Natural killer cell (primary cell): Measurements from ENCODE around the gene MTF2. TPM values are rescaled to one million over a fixed set of nuclear protein-coding genes. Genes with fewer than 3 reads are reported as not detected.

ENCODE experiments used
- ATAC-seq, 3 donors: fragments of 150-1000 bp in 2 of 3; fragments of 200-7000 bp in 1 of 3; cut with Tn5 transposase; 1 replicate in 1 of 3; 2 replicates in 2 of 3; pipeline ENCODE4 v1.10.0; 2021; ENCODE audit warnings: mild to moderate bottlenecking in 2 of 3, moderate library complexity in 2 of 3
- DNase-seq, 2 donors: peaks; one replicate each; pipeline versions ENCODE4 v3.0.0 to v3.0.0-alpha.2; 2013 to 2021; ENCODE audit warnings: mixed read lengths in 1 of 2
- H3K27ac ChIP-seq: one replicate; pipeline ENCODE4 v1.5.1; 2013; ENCODE audit warnings: mild to moderate bottlenecking, low read length
- H3K27me3 ChIP-seq: one replicate; pipeline ENCODE4 v1.6.1; 2013; ENCODE audit warnings: low read length; ENCODE audit not compliant: control insufficient read depth, insufficient read depth
- H3K36me3 ChIP-seq: one replicate; pipeline ENCODE4 v1.6.1; 2013; ENCODE audit warnings: low read length; ENCODE audit not compliant: control insufficient read depth, insufficient read depth
- H3K4me1 ChIP-seq: one replicate; pipeline ENCODE4 v1.6.1; 2013; ENCODE audit warnings: low read length; ENCODE audit not compliant: control insufficient read depth, insufficient read depth
- H3K4me3 ChIP-seq: one replicate; pipeline ENCODE4 v1.5.1; 2013; ENCODE audit warnings: low read length
- H3K9me3 ChIP-seq: one replicate; pipeline ENCODE4 v1.6.1; 2013; ENCODE audit warnings: low read length; ENCODE audit not compliant: control insufficient read depth, insufficient read depth
- H3K27ac Mint-ChIP-seq, 2 donors: one replicate each; pipeline ENCODE4 v1.8.0; 2022; ENCODE audit warnings: mild to moderate bottlenecking in 2 of 2, mixed read lengths in 2 of 2, moderate library complexity in 1 of 2
- H3K27me3 Mint-ChIP-seq, 2 donors: one replicate each; pipeline ENCODE4 v1.8.0; 2022; ENCODE audit warnings: low read depth in 2 of 2, mixed read lengths in 2 of 2
- H3K36me3 Mint-ChIP-seq: one replicate; pipeline ENCODE4 v1.8.0; 2022; ENCODE audit warnings: mixed read lengths
- H3K4me1 Mint-ChIP-seq, 2 donors: one replicate each; pipeline ENCODE4 v1.8.0; 2022; ENCODE audit warnings: mixed read lengths in 2 of 2
- H3K4me3 Mint-ChIP-seq: one replicate; pipeline ENCODE4 v1.8.0; 2022; ENCODE audit warnings: mild to moderate bottlenecking, moderate library complexity, mixed read lengths
- H3K9me3 Mint-ChIP-seq, 2 donors: one replicate each; pipeline ENCODE4 v1.8.0; 2022; ENCODE audit warnings: mixed read lengths in 2 of 2
- CTCF ChIP-seq: fragments of 200-600 bp; IDR thresholded peaks from one replicate; pipeline ENCODE4 v1.8.0; 2022; ENCODE audit warnings: antibody characterized with exemption
- WGBS: methylation state at CpG from one replicate; pipeline ENCODE4 v1.1.7; 2013; ENCODE audit warnings: missing lambda C conversion rate; ENCODE audit not compliant: insufficient coverage; 5-methylcytosine and 5-hydroxymethylcytosine counted together
- intact Hi-C: fragments of 100-400 bp; cut with micrococcal nuclease; formaldehyde crosslinking; loops from one replicate; pipeline ENCODE4 v1.14.2; 2022
- total RNA-seq, 4 donors: library from RNA; stranded (reverse); fragments of 120-200 nt in 1 of 4; gene quantifications; one replicate each; pipeline versions ENCODE4 v1.2.3 to v1.2.4, GENCODE V29; 2013 to 2022

MTF2 gene
- total RNA-seq, 3 donors from 2014 or later (not counting 1 experiment from before 2014, with no cell fraction given) = 46.1 to 65.7 (median 47.8) TPM

DNA sequence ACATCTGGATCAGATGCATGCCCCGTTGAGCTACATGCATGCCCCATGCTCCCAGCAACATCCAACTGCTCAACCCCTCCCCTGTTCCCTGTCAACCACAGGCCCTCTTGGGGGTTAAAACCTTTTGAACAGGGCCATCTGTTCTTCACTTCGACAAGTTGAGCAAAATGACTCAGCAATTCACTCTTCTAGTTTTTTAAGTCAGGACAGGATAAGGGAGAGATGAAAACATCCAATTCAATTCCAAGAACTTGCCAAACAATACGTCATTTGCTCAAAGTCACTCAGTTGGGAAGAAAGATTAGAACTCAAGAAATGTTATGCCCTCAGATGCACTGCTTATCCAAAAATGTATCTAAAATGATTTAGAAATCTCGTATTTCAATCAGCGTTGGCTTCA lies 46.1 kb upstream of the MTF2 start:
- H3K9me3 ChIP-seq = no peaks in the 10 kb centered on the region
- H3K27me3 ChIP-seq = no peaks in the 10 kb centered on the region
- Mint-ChIP-seq H3K27me3 (peaks cover 4 to 5% of the 10 kb centered on the region in 2 donors), H3K4me3 (no peak overlapping the region), H3K4me1 (peaks cover 5 to 6% of the 10 kb centered on the region in 2 donors), H3K9me3 (no peaks in the 10 kb centered on the region), H3K36me3 (no peaks in the 10 kb centered on the region), H3K27ac (no peak overlapping the region)
- ATAC-seq = no peak
- H3K4me3 ChIP-seq = no peak overlapping the region
- no peaks in the 10 kb centered on the region for H3K36me3 ChIP-seq
- intact Hi-C loops = no loop called here
- no peak overlapping the region for H3K27ac ChIP-seq
- H3K4me1 ChIP-seq = peaks cover 8% of the 10 kb centered on the region
- DNase-seq = no peak
- TF ChIP-seq CTCF = no peak
- WGBS = 52% methylated on average over 5 of the region's 5 CpGs

- no peak for TF ChIP-seq CTCF
- Mint-ChIP-seq H3K27me3 (peaks cover 0 to 3% of the 10 kb centered on the region in 2 donors), H3K9me3 (no peaks in the 10 kb centered on the region), H3K4me1 (peaks cover 5 to 6% of the 10 kb centered on the region in 2 donors), H3K27ac (no peak overlapping the region), H3K36me3 (no peaks in the 10 kb centered on the region), H3K4me3 (no peak overlapping the region)
- WGBS = 95% methylated on average over 1 of the region's 3 CpGs
- H3K4me1 ChIP-seq = peaks cover 8% of the 10 kb centered on the region
- no peak overlapping the region for H3K4me3 ChIP-seq
- DNase-seq = no peak
- no peaks in the 10 kb centered on the region for H3K27me3 ChIP-seq
- intact Hi-C loops = no loop called here
- H3K9me3 ChIP-seq = no peaks in the 10 kb centered on the region
- no peak for ATAC-seq
- no peaks in the 10 kb centered on the region for H3K36me3 ChIP-seq
- no peak overlapping the region for H3K27ac ChIP-seq
Measured at GRCh38 chr1:93033785-93034184, 45.3 kb upstream of the MTF2 start.

- Mint-ChIP-seq H3K27me3 (peaks cover 0 to under 1% of the 10 kb centered on the region in 2 donors), H3K4me1 (peaks cover 2% of the 10 kb centered on the region in 2 donors), H3K36me3 (no peaks in the 10 kb centered on the region), H3K27ac (no peak overlapping the region), H3K9me3 (no peaks in the 10 kb centered on the region), H3K4me3 (no peak overlapping the region)
- intact Hi-C loops = no loop called here
- Histone ChIP-seq H3K9me3 (no peaks in the 10 kb centered on the region), H3K36me3 (no peaks in the 10 kb centered on the region), H3K4me1 (peaks cover 6% of the 10 kb centered on the region), H3K27ac (no peak overlapping the region), H3K4me3 (no peak overlapping the region), H3K27me3 (no peaks in the 10 kb centered on the region)
- no peak for TF ChIP-seq CTCF
- WGBS = 100% methylated on average over 1 of the region's 1 CpG
- ATAC-seq = no peak
- no peak for DNase-seq
Measured at GRCh38 chr1:93034397-93034796, 44.7 kb upstream of the MTF2 start.

DNA sequence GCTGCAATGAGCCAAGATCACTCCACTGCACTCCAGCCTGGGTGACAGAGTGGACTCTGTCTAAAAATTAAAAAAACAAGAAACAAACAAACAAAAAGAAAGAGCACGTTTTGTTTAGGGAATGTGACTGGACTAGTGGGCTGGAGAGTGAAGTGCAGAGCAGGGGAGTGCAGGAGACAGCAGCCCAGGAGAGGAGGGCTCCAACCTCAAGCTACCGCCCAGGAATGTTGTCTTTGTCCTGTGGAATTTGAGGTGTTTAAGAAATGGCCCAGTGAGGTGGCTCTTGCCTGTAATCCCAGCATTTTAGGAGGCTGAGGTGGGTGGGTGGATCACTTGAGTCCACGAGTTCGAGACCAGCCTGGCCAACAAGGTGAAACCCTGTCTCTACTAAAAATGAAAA lies 42.4 kb upstream of the MTF2 start:
- Histone ChIP-seq H3K36me3 (no peaks in the 10 kb centered on the region), H3K27ac (no peak overlapping the region), H3K4me3 (no peak overlapping the region), H3K4me1 (no peaks in the 10 kb centered on the region), H3K9me3 (no peaks in the 10 kb centered on the region), H3K27me3 (no peaks in the 10 kb centered on the region)
- H3K36me3 Mint-ChIP-seq = no peaks in the 10 kb centered on the region
- H3K4me3 Mint-ChIP-seq = no peak overlapping the region
- H3K4me1 Mint-ChIP-seq = peaks cover 0 to 2% of the 10 kb centered on the region in 2 donors
- H3K9me3 Mint-ChIP-seq = no peaks in the 10 kb centered on the region
- WGBS = 88% methylated on average over 4 of the region's 4 CpGs
- intact Hi-C loops = no loop called here
- DNase-seq = no peak
- no peaks in the 10 kb centered on the region for H3K27me3 Mint-ChIP-seq
- ATAC-seq = no peak
- no peak overlapping the region for H3K27ac Mint-ChIP-seq
- no peak for TF ChIP-seq CTCF
